ENCODE measurements around the gene ACAN.

- TF ChIP-seq CTCF (IDR thresholded peaks at IDR 0.05) (no peak), EP300 (IDR thresholded peaks at IDR 0.05) (no peak), POLR2AphosphoS5 (IDR thresholded peaks at IDR 0.05) (no peak), POLR2A (IDR thresholded peaks at IDR 0.05) (no peak)
Measured at GRCh38 chr15:88906130-88906529, 102.9 kb downstream of the ACAN start.

All from suprapubic skin (tissue), 4 donors.